ENCODE measurements around the gene TXNDC8.

The TXNDC8 gene

DNA sequence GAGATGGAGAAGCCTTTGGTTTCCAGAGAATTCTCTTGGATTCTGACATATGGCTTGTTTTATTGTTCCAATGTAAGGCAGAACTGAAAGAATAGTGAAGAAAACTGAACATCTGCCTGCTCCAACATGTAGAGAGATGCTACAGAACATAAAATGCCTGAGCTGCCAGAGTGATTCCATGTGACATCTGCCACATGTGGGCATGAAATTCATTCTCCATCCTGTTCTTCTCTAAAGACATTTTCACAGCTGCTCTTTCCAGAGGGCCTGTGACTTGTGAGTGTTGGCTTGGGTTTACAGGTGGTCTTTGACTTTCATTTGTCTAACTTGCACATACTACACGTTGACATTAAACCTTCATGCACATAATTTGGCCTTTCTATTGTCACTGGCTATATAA, 47.7 kb downstream of the TXNDC8 start:
- TF ChIP-seq, protein P1, sequence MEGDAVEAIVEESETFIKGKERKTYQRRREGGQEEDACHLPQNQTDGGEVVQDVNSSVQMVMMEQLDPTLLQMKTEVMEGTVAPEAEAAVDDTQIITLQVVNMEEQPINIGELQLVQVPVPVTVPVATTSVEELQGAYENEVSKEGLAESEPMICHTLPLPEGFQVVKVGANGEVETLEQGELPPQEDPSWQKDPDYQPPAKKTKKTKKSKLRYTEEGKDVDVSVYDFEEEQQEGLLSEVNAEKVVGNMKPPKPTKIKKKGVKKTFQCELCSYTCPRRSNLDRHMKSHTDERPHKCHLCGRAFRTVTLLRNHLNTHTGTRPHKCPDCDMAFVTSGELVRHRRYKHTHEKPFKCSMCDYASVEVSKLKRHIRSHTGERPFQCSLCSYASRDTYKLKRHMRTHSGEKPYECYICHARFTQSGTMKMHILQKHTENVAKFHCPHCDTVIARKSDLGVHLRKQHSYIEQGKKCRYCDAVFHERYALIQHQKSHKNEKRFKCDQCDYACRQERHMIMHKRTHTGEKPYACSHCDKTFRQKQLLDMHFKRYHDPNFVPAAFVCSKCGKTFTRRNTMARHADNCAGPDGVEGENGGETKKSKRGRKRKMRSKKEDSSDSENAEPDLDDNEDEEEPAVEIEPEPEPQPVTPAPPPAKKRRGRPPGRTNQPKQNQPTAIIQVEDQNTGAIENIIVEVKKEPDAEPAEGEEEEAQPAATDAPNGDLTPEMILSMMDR (IDR thresholded peaks at IDR 0.05; ENCODE audit: low read depth, low read length, missing control alignments) = no peak
- no peak overlapping the region for H3K27ac ChIP-seq
- H3K36me3 ChIP-seq (replicated peaks) = no peaks in the 10 kb centered on the region
- in situ Hi-C loops (cut with HindIII; ENCODE audit: low pct_ligation_motif_present, low sequenced_read_pairs) = no loop called here
- H3K27me3 ChIP-seq (replicated peaks) = no peaks in the 10 kb centered on the region
- H3K4me3 ChIP-seq (ENCODE audit: low read depth, low read length) = no peak overlapping the region
- no peak for DNase-seq

DNA sequence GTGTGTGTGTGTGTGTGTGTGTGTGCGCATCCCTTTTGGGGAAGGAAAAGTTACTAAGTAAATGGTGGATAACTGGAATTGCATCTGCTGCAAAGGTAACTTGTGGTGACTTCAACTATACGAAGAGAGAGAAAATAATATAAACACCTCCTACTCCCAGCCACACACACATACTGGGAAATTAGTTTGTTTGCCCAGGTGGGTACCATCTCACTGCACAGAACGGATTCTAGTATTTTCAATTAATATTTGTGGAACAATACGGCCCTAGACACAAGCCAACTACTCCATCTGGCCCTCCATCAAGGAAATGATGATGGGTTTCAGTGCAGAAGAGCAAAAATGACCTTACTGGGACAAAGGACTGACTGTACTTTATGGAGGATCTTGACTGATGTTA, 49.2 kb downstream of the TXNDC8 start:
- TF ChIP-seq, protein P1 (IDR thresholded peaks at IDR 0.05; ENCODE audit: low read depth, low read length, missing control alignments) = no peak
- Histone ChIP-seq H3K27ac (no peak overlapping the region), H3K4me3 (ENCODE audit: low read depth, low read length) (no peak overlapping the region), H3K36me3 (replicated peaks) (no peaks in the 10 kb centered on the region), H3K27me3 (replicated peaks) (no peaks in the 10 kb centered on the region)
- no peak for DNase-seq
- in situ Hi-C loops (cut with HindIII; ENCODE audit: low pct_ligation_motif_present, low sequenced_read_pairs) = no loop called here

DNA sequence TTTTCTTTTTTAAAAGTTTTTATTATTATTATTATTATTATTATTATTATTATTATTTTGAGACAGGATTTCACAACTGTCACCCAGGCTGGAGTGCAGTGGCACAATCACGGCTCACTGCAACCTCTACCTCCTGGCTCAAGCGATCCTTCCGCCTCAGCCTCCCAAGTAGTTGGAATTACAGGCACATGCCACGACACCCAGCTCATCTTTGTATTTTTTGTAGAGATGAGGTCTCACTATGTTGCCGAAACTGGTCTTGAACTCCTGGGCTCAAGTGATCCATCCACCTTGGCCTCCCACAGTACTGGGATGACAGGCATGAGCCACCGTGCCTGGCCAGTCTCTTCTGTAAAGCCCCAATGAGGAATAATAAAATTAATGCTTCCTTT, 50.4 kb downstream of the TXNDC8 start:
- TF ChIP-seq, protein P1 (IDR thresholded peaks at IDR 0.05; ENCODE audit: low read depth, low read length, missing control alignments) = no peak
- DNase-seq = no peak
- H3K4me3 ChIP-seq (ENCODE audit: low read depth, low read length) = no peak overlapping the region
- in situ Hi-C loops (cut with HindIII; ENCODE audit: low pct_ligation_motif_present, low sequenced_read_pairs) = no loop called here
- H3K27ac ChIP-seq = no peak overlapping the region
- H3K36me3 ChIP-seq (replicated peaks) = no peaks in the 10 kb centered on the region
- H3K27me3 ChIP-seq (replicated peaks) = no peaks in the 10 kb centered on the region

DNA sequence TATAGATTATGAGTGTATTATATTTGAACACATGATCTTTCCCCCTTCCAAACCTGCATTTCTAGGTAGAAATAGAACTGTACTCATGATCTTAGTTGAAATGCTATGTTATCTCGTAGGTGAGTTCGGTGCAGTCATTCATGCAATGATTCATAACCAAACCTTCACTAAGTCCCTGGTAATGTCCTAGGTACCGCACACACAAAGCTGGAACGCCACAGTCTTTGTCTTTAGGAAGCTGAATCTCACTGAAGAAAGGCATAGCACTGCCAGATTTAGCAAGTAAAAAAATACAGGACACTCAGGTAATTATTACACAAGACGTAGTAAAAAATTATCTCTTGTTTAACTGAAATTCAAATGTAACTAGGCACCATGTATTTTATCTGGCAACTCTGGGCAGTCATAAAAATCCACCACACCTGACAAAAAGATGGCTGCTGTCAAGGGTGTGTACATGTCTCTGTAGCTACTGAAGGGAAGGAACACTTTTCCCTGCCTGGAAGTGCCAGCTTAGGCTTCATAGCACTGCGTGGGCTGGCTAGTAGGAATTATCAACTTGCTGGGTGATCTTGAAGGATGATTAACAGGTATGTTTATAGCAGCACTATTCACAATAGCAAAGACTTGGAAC, 53.3 kb downstream of the TXNDC8 start:
- TF ChIP-seq, protein P1 (IDR thresholded peaks at IDR 0.05; ENCODE audit: low read depth, low read length, missing control alignments) = no peak
- in situ Hi-C loops (cut with HindIII; ENCODE audit: low pct_ligation_motif_present, low sequenced_read_pairs) = no loop called here
- H3K36me3 ChIP-seq (replicated peaks) = no peaks in the 10 kb centered on the region

DNA sequence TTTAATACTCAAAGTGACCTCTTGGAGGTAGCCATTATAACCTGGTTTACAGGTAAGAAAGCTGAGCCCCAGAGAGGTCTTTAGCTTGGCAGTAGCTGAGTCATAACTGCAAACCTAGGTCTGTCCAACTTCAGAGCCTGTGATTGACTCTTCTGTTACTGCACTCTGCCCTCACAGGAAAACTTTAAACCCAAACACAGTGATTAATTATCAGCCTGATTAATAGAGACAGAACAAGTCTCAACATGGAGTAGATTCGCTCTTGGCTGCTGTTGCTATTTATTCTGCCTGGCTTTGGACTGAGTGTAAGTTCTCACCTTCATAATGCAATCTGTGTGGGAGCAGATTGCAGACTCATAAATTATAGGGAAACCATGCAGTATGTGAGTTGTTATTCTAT, 53.9 kb downstream of the TXNDC8 start:
- H3K4me3 ChIP-seq (ENCODE audit: low read depth, low read length) = no peak overlapping the region
- TF ChIP-seq, protein P1 (IDR thresholded peaks at IDR 0.05; ENCODE audit: low read depth, low read length, missing control alignments) = no peak
- no peak overlapping the region for H3K27ac ChIP-seq
- in situ Hi-C loops (cut with HindIII; ENCODE audit: low pct_ligation_motif_present, low sequenced_read_pairs) = no loop called here
- no peaks in the 10 kb centered on the region for H3K36me3 ChIP-seq (replicated peaks)
- no peaks in the 10 kb centered on the region for H3K27me3 ChIP-seq (replicated peaks)
- no peak for DNase-seq

More for the DNA sequence above, 53.3 kb downstream of the TXNDC8 start:
- Histone ChIP-seq H3K27me3 (replicated peaks) (no peaks in the 10 kb centered on the region), H3K27ac (no peak overlapping the region), H3K4me3 (ENCODE audit: low read depth, low read length) (no peak overlapping the region)
- DNase-seq = no peak

DNA sequence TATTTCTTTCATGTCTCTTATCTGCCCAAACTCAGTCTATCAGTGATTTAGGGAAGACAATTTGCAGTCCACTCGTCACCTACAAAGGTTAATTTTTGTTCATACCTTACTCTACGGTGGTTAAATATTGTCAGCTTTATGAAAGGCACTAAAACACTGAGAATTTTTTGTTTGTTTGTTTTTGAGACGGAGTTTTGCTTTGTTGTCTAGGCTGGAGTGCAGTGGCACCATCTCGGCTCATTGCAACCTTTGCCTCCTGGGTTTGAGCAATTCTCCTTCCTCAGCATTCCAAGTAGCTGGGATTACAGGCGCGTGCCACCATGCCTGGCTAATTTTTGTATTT, 55.0 kb downstream of the TXNDC8 start:
- Histone ChIP-seq H3K27me3 (replicated peaks) (no peaks in the 10 kb centered on the region), H3K27ac (no peak overlapping the region), H3K4me3 (ENCODE audit: low read depth, low read length) (no peak overlapping the region), H3K36me3 (replicated peaks) (no peaks in the 10 kb centered on the region)
- TF ChIP-seq, protein P1 (IDR thresholded peaks at IDR 0.05; ENCODE audit: low read depth, low read length, missing control alignments) = no peak
- in situ Hi-C loops (cut with HindIII; ENCODE audit: low pct_ligation_motif_present, low sequenced_read_pairs) = no loop called here
- no peak for DNase-seq

Measured in brain microvascular endothelial cell (primary cell).